Aorta (tissue), 5 donors: ENCODE data around the gene ADGRF5. TPM values are rescaled to one million over a fixed set of nuclear protein-coding genes. Genes with fewer than 3 reads are reported as not detected.

Experiments used
- ATAC-seq: fragments of 200-7000 bp; cut with Tn5 transposase; one replicate; pipeline ENCODE4 v1.9.1; 2022; ENCODE audit warnings: moderate library complexity; ENCODE audit not compliant: low FRiP score
- DNase-seq, 2 donors: peaks; one replicate each; pipeline ENCODE4 v3.0.0-alpha.2; 2020
- H3K27ac ChIP-seq, 2 donors: one replicate each; pipeline ENCODE4 v1.5.1; 2013; ENCODE audit warnings: low read length in 2 of 2, mild to moderate bottlenecking in 2 of 2, moderate library complexity in 2 of 2, control low read depth in 1 of 2, inconsistent platforms in 1 of 2, low read depth in 1 of 2
- H3K27me3 ChIP-seq, 2 donors: one replicate each; pipeline ENCODE4 v1.6.1; 2013; ENCODE audit warnings: control low read depth in 1 of 2, low read length in 1 of 2, mild to moderate bottlenecking in 1 of 2, moderate library complexity in 1 of 2; ENCODE audit not compliant: insufficient read depth in 2 of 2, control insufficient read depth in 1 of 2
- H3K36me3 ChIP-seq, 2 donors: one replicate each; pipeline ENCODE4 v1.6.1; 2013; ENCODE audit warnings: control low read depth in 1 of 2, low read length in 1 of 2, mild to moderate bottlenecking in 1 of 2; ENCODE audit not compliant: insufficient read depth in 2 of 2, control insufficient read depth in 1 of 2
- H3K4me1 ChIP-seq, 2 donors: one replicate each; pipeline ENCODE4 v1.6.1; 2013; ENCODE audit warnings: low read length in 2 of 2, control low read depth in 1 of 2, mild to moderate bottlenecking in 1 of 2, moderate library complexity in 1 of 2; ENCODE audit not compliant: insufficient read depth in 2 of 2, control insufficient read depth in 1 of 2
- H3K4me3 ChIP-seq, 2 donors: one replicate each; pipeline ENCODE4 v1.5.1; 2013; ENCODE audit warnings: low read length in 2 of 2, control low read depth in 1 of 2, mild to moderate bottlenecking in 1 of 2
- H3K9me3 ChIP-seq: one replicate; pipeline ENCODE4 v1.6.1; 2013; ENCODE audit warnings: mild to moderate bottlenecking, low read length; ENCODE audit not compliant: control insufficient read depth
- WGBS, 2 donors: extraction: QIAGEN DNeasy Blood & Tissue Kit; methylation state at CpG; one replicate each; pipeline ENCODE4 v1.1.7; 2013; 5-methylcytosine and 5-hydroxymethylcytosine counted together
- intact Hi-C, 2 donors: fragments of 100-400 bp; cut with DNase I; formaldehyde crosslinking; loops; one replicate each; pipeline versions ENCODE4 v1.14.2 to v1.15.0; 2022
- polyA plus RNA-seq, 2 donors: library from polyadenylated mRNA; stranded (reverse); fragments of 200-250 nt; gene quantifications; one replicate each; pipeline ENCODE4 v1.2.3, GENCODE V29; 2013
- total RNA-seq, 2 donors: library from RNA; stranded (reverse); fragmentation: NEBNext Ultra II Directional; extraction: Animal tissue kit (Norgen Biotek cat#: 25700); gene quantifications; one replicate each; pipeline ENCODE4 v1.2.1, GENCODE V29; 2021
- donor health status: healthy with polysubstance abuse.
- donor health status: Bipolar disorder and iron deficiency.
- donor health status: DM: no; HTN: no; CAD: no.
- donor health status: DM: no; HTN: no; CAD: no.
- donor health status: DM: yes; HTN: yes; CAD: no.

ADGRF5 gene
- total and polyA plus RNA-seq, 4 donors, result 0.50 to 34.6 (median 16.3) TPM

DNA sequence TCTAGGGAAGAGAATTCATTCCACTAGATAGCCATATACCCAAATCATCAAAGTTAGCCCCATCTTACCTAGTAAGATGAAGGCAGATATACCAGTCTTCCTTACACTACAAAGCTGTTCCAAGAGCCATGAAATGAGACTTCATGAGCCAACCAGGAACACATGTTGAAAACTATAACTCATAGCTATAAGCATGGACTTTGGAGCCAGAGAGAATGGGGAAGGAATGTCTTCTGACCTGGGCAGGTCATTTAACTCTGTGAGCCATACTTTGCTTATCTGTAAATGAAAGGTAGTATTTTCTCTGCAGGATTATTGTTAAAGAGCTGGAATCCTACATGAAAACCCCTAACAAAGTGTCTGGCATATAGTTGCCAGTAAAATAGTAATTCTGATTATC lies 27.3 kb downstream of the ADGRF5 start:
- Histone ChIP-seq H3K4me3 (no peak overlapping the region), H3K9me3 (no peaks in the 10 kb centered on the region), H3K4me1 (no peaks in the 10 kb centered on the region), H3K36me3 (no peaks in the 10 kb centered on the region), H3K27me3 (no peaks in the 10 kb centered on the region), H3K27ac (no peak overlapping the region)
- DNase-seq, result no peak
- intact Hi-C loops, result no loop called here
- ATAC-seq, result no peak

DNA sequence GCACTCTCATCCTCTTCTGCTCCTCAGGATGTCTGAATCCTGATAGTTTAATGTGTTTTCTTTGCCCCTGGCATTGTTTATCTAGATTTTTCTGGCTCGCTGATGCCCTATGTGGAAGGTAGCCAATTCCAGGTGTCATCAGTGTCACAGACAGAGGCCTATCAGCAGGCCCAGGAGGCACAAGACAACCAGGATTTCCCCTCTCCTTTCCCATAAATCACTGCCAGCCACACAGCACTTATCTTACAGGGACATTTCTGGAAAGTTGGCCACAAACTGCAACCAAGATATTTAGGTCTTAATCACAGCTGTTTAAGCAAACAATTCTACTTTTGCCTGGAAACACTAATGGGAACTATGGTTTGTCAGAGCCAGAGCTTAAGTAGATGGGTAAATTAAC lies 28.1 kb downstream of the ADGRF5 start:
- no peak for ATAC-seq
- intact Hi-C loops, result no loop called here
- DNase-seq, result no peak
- 6 to 25% methylated on average over 1 of the region's 1 CpG for WGBS, 2 donors
- H3K4me3 ChIP-seq, result no peak overlapping the region
- H3K27ac ChIP-seq, result no peak overlapping the region
- no peaks in the 10 kb centered on the region for H3K36me3 ChIP-seq
- H3K4me1 ChIP-seq, result no peaks in the 10 kb centered on the region
- no peaks in the 10 kb centered on the region for H3K9me3 ChIP-seq
- no peaks in the 10 kb centered on the region for H3K27me3 ChIP-seq

GRCh38 chr6:46891252-46891795 lies 30.4 kb downstream of the ADGRF5 start:
- ATAC-seq (no peak), DNase-seq (no peak)
- H3K4me1 ChIP-seq, result no peaks in the 10 kb centered on the region
- no peaks in the 10 kb centered on the region for H3K27me3 ChIP-seq
- intact Hi-C loops, result no loop called here
- H3K9me3 ChIP-seq, result no peaks in the 10 kb centered on the region
- no peak overlapping the region for H3K4me3 ChIP-seq
- no peak overlapping the region for H3K27ac ChIP-seq
- 47 to 72% methylated on average over 4 of the region's 4 CpGs for WGBS, 2 donors
- H3K36me3 ChIP-seq, result no peaks in the 10 kb centered on the region

DNA sequence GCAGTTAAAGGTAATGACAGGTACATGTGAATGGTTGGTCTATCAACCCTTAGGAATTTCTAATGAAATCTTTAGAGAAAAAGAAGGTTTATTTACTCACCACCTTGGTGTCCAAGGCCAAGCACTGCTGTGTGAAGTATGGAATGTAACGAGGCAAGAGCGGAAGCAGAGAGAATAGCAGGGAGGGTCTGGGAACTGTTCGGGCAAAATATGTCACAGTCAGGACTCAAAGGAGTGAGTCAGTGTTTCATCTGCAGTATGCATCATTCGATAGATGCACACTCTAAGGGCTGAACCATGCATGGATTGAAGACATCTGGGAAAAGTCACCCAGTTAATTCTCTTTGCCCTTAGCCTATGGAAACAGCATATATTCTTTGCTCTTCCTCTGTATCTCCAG lies 33.2 kb downstream of the ADGRF5 start:
- no peak for ATAC-seq
- 91 to 92% methylated on average over 4 of the region's 4 CpGs for WGBS, 2 donors
- H3K27me3 ChIP-seq, result no peaks in the 10 kb centered on the region
- no peaks in the 10 kb centered on the region for H3K4me1 ChIP-seq
- DNase-seq, result no peak
- no peaks in the 10 kb centered on the region for H3K9me3 ChIP-seq
- H3K27ac ChIP-seq, result no peak overlapping the region
- no peak overlapping the region for H3K4me3 ChIP-seq
- intact Hi-C loops, result no loop called here
- H3K36me3 ChIP-seq, result no peaks in the 10 kb centered on the region

DNA sequence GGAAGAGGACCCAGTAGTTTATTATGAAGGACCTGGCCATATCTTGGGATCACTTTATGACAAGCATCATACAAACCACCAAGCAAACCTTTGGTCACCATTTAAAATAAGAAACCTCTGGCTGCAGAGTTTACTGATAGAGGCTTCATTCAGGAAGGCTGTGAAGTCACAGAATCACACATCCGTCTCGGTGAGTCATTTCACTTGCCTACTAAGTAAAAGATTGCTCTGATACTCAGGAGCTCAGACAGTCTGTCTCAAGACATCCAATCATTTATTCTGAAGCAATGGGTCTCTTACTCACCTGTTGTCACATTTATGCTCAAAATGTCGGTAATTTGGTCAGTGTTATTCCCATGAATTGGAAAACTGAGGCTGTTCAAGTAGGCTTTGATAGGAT lies 33.7 kb downstream of the ADGRF5 start:
- Histone ChIP-seq H3K27ac (no peak overlapping the region), H3K9me3 (no peaks in the 10 kb centered on the region), H3K4me1 (no peaks in the 10 kb centered on the region), H3K27me3 (no peaks in the 10 kb centered on the region), H3K4me3 (no peak overlapping the region), H3K36me3 (no peaks in the 10 kb centered on the region)
- 60 to 79% methylated on average over 3 of the region's 3 CpGs for WGBS, 2 donors
- ATAC-seq (no peak), DNase-seq (no peak)
- intact Hi-C loops, result no loop called here

DNA sequence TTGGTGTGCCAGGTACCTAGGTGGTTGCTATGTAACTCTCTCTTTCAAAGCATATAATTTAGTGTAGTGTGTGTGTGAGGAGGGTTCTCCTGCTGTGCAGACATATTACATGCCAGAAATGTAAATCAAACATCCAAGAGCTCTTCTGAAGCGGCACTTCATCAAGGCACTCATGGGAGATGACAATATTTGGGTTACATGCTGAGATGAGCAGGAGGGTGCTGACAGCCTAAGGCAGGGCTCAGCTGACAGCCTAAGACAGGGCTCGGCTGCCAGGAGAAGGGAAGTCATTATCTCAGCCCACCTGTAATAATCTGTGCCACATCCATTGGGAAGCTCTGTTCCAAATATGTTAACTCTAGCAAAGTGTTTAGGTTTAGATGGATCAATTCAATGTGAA lies 39.1 kb downstream of the ADGRF5 start:
- DNase-seq (no peak), ATAC-seq (no peak)
- Histone ChIP-seq H3K27me3 (no peaks in the 10 kb centered on the region), H3K9me3 (no peaks in the 10 kb centered on the region), H3K27ac (no peak overlapping the region), H3K36me3 (no peaks in the 10 kb centered on the region), H3K4me3 (no peak overlapping the region), H3K4me1 (no peaks in the 10 kb centered on the region)
- 82 to 93% methylated on average over 2 of the region's 2 CpGs for WGBS, 2 donors
- intact Hi-C loops, result no loop called here

- Histone ChIP-seq H3K27me3 (no peaks in the 10 kb centered on the region), H3K9me3 (peaks cover 2% of the 10 kb centered on the region), H3K27ac (no peak overlapping the region), H3K4me3 (no peak overlapping the region), H3K36me3 (no peaks in the 10 kb centered on the region), H3K4me1 (no peaks in the 10 kb centered on the region)
- DNase-seq (no peak), ATAC-seq (no peak)
- intact Hi-C loops, result no loop called here
- 96 to 97% methylated on average over 5 of the region's 5 CpGs for WGBS, 2 donors
Observed at GRCh38 chr6:46879003-46879402, 42.7 kb downstream of the ADGRF5 start.

DNA sequence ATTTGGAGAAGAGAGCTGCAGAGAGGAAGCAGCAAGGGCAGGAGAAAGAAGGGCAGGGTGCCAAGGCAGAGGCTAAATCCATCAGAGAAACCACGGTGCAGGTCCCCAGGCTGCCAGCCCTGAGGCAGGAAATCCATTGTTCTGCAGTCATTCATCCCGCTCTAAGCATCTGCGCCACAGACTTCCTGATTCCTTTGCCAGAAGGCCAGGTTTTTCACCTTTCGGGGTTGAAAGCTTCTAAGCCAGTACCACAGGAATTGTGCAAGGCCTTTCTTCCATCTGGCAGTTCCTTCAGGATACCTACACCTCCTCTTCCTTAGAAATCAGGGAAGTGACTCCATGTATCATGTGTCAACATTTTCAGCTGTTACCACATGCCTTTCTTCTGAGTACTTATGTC lies 45.6 kb downstream of the ADGRF5 start:
- H3K4me3 ChIP-seq, result no peak overlapping the region
- no peak for DNase-seq
- H3K4me1 ChIP-seq, result no peaks in the 10 kb centered on the region
- intact Hi-C loops, result no loop called here
- 64 to 70% methylated on average over 4 of the region's 4 CpGs for WGBS, 2 donors
- H3K9me3 ChIP-seq, result peaks cover 3% of the 10 kb centered on the region
- no peak overlapping the region for H3K27ac ChIP-seq
- ATAC-seq, result no peak
- peaks cover 0 to 2% of the 10 kb centered on the region in 2 donors for H3K27me3 ChIP-seq
- H3K36me3 ChIP-seq, result no peaks in the 10 kb centered on the region

- Histone ChIP-seq H3K9me3 (no peaks in the 10 kb centered on the region), H3K4me1 (no peaks in the 10 kb centered on the region), H3K27me3 (no peaks in the 10 kb centered on the region), H3K36me3 (no peaks in the 10 kb centered on the region), H3K4me3 (no peak overlapping the region), H3K27ac (no peak overlapping the region)
- 77 to 86% methylated on average over 5 of the region's 5 CpGs for WGBS, 2 donors
- intact Hi-C loops, result no loop called here
- no peak for ATAC-seq
- DNase-seq, result no peak
Observed at GRCh38 chr6:46867411-46867810, 54.3 kb downstream of the ADGRF5 start.
